HAP-1 (cell line): Measurements from ENCODE around the gene ACADM.

ENCODE experiments used
- DNase-seq, 2 experiments: peaks; one replicate each; pipeline ENCODE4 v3.0.0-alpha.2; 2016 to 2020; ENCODE audit warnings: low spot score in 2 of 2
- H3K27me3 ChIP-seq: fragments of 250-450 bp; sonication (Bioruptor Pico); 2 replicates; pipeline ENCODE4 v1.5.1; 2020; ENCODE audit warnings: low read depth, mild to moderate bottlenecking, moderate library complexity
- H3K36me3 ChIP-seq: fragments of 250-450 bp; sonication (Bioruptor Pico); replicated peaks from 2 replicates; pipeline ENCODE4 v1.5.1; 2020; ENCODE audit warnings: mild to moderate bottlenecking
- H3K4me1 ChIP-seq: fragments of 250-450 bp; sonication (Bioruptor Pico); 2 replicates; pipeline ENCODE4 v1.5.1; 2020; ENCODE audit warnings: mild to moderate bottlenecking
- H3K4me3 ChIP-seq: fragments of 250-450 bp; sonication (Bioruptor Pico); 2 replicates; pipeline ENCODE4 v1.5.1; 2020; ENCODE audit warnings: mild to moderate bottlenecking, moderate library complexity
- H3K9me3 ChIP-seq: fragments of 250-450 bp; sonication (Bioruptor Pico); 2 replicates; pipeline ENCODE4 v1.5.1; 2020; ENCODE audit warnings: mild to moderate bottlenecking, moderate library complexity
- in situ Hi-C: fragments of 300-500 bp; cut with MboI; formaldehyde crosslinking; loops from 3 replicates; pipeline ENCODE4 v1.14.3; 2020; ENCODE audit warnings: low sequenced_read_pairs, inconsistent platforms, mixed read lengths

Gene ACADM

DNA sequence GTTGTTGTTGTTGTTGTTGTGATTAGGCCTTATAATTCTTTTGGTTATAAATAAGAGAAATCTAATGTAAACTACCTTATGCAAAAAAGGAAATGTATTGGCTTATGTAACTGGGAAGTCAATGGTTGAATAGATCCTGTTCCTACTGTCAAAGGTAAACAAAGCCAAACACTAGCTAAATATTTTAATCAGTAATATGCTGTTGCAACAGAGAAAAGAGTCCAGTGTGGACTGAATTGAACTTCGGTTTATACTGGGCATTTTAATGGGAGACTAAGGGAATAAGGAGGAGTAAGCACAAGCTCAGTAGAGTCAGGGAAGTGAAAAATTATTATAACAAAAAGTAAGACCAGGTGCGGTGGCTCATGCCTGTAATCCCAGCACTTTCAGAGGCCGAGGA, 87.6 kb downstream of the ACADM start:
- no peaks in the 10 kb centered on the region for H3K4me1 ChIP-seq
- no peaks in the 10 kb centered on the region for H3K36me3 ChIP-seq
- H3K4me3 ChIP-seq: no peak overlapping the region
- in situ Hi-C loops: no loop called here
- H3K27me3 ChIP-seq: 0 out of 2 replicates have a peak, but pooled peaks cover 4% of the 10 kb centered on the region
- no peaks in the 10 kb centered on the region for H3K9me3 ChIP-seq
- DNase-seq: no peak
